ENCODE results near the gene MYL4.
"Not testable (repeated sequence)": the region's sequence is repeated elsewhere in the genome, so short reads cannot be mapped to it uniquely, and the experiment has no call there.

The MYL4 gene

GRCh38 chr17:47208744-47209488 is at the start of gene MYL4:
Gene MYL4, plus strand, starts transcription at chr17:47209348. Its CDS starts 75 bp downstream, at chr17:47209423.
- Mint-ChIP-seq H3K4me3 (no peak within 1 kb of the TSS), H3K36me3 (no peaks in the 10 kb centered on the region), H3K4me1 (peaks cover 40% of the 10 kb centered on the region), H3K27me3 (no peaks in the 10 kb centered on the region), H3K27ac (no peak within 1 kb of the TSS), H3K9me3 (no peaks in the 10 kb centered on the region)

DNA sequence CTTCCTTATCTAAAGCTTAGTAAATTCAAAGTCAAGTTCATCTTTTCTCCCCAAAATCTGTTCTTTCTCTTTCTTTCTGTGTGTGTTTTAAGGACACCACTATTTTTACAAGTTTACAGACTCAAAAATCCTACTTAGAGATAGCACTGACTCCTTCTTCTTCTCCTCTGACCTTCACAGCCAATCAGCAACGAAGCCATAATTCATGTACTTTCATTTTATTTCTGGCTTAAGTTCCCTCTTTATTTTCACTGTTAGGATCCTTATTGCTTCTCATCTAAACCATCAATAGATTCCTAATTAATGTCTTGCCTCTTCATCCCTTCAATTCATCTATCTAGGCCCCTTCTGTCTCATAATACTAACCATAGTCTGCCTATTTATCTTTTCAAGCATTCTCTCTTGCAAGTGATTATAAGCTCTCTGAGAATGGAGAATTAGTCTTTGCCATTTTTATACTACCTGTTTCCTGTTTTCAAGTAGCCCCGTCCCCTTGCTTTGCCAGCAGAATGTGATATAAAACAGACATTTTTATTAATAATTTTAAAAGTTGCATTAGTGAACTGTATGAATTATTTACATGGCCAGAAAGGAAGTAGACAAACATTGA is 47.0 kb upstream of the MYL4 start:
- H3K9me3 Mint-ChIP-seq, result no peaks in the 10 kb centered on the region
- H3K36me3 Mint-ChIP-seq, result peaks cover 8% of the 10 kb centered on the region
- no peak overlapping the region for H3K4me3 Mint-ChIP-seq
- peak overlapping the region; percentile 81 for H3K27ac Mint-ChIP-seq
- no peaks in the 10 kb centered on the region for H3K27me3 Mint-ChIP-seq
- H3K4me1 Mint-ChIP-seq, result peaks cover 18% of the 10 kb centered on the region

DNA sequence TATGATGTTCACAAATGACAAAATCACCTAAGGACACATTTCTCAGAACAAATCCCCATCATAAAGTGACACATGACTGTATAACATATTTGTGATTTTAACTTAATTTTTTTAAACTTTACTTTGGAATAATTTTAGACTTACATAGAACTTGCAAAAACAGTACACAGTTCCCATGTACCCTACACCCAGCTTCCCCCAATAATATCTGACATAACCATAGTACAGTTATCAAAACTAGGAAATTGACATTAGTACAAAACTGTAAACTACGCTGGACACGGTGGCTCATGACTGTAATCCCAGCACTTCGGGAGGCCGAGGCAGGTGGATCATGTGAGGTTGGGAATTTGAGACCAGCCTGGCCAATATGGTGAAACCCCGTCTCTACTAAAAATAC is 44.9 kb upstream of the MYL4 start:
- H3K4me3 Mint-ChIP-seq, result no peak overlapping the region
- H3K9me3 Mint-ChIP-seq, result no peaks in the 10 kb centered on the region
- H3K4me1 Mint-ChIP-seq, result peaks cover 22% of the 10 kb centered on the region
- H3K27ac Mint-ChIP-seq, result no peak overlapping the region
- no peaks in the 10 kb centered on the region for H3K27me3 Mint-ChIP-seq
- H3K36me3 Mint-ChIP-seq, result peaks cover 11% of the 10 kb centered on the region

GRCh38 chr17:47165137-47165536 is 44.0 kb upstream of the MYL4 start:
- H3K27ac Mint-ChIP-seq, result peak overlapping the region; percentile 12
- peaks cover 22% of the 10 kb centered on the region for H3K4me1 Mint-ChIP-seq
- H3K36me3 Mint-ChIP-seq, result peaks cover 11% of the 10 kb centered on the region
- H3K27me3 Mint-ChIP-seq, result no peaks in the 10 kb centered on the region
- no peak overlapping the region for H3K4me3 Mint-ChIP-seq
- no peaks in the 10 kb centered on the region for H3K9me3 Mint-ChIP-seq

DNA sequence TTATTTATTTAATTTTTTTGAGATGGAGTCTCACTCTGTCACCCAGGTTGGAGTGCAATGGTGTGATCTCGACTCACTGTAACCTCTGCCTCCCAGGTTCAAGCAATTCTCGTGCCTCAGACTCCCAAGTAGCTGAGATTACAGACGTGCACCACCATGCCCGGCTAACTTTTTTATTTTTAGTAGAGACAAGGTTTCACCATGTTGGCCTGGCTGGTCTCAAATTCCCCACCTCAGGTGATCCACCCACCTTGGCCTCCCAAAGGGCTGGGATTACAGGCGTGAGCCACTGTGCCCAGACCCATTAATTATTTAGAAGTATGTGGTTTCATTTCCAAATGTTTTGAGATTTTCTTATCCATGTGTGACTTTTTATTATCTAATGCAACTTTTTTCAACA is 42.3 kb upstream of the MYL4 start:
- not testable (repeated sequence) for H3K27ac Mint-ChIP-seq, H3K9me3 Mint-ChIP-seq, H3K4me3 Mint-ChIP-seq, H3K27me3 Mint-ChIP-seq
- Mint-ChIP-seq H3K36me3 (peaks cover 11% of the 10 kb centered on the region), H3K4me1 (peaks cover 26% of the 10 kb centered on the region)

- not testable (repeated sequence) for H3K9me3 Mint-ChIP-seq, H3K27ac Mint-ChIP-seq, H3K27me3 Mint-ChIP-seq, H3K36me3 Mint-ChIP-seq, H3K4me3 Mint-ChIP-seq
- H3K4me1 Mint-ChIP-seq, result peaks cover 24% of the 10 kb centered on the region
Observed at GRCh38 chr17:47168896-47169295, 40.3 kb upstream of the MYL4 start.

GRCh38 chr17:47170710-47171109 is 38.4 kb upstream of the MYL4 start:
- Mint-ChIP-seq H3K36me3 (peaks cover 12% of the 10 kb centered on the region), H3K4me3 (no peak overlapping the region), H3K27ac (no peak overlapping the region), H3K9me3 (no peaks in the 10 kb centered on the region), H3K4me1 (peaks cover 36% of the 10 kb centered on the region), H3K27me3 (no peaks in the 10 kb centered on the region)

DNA sequence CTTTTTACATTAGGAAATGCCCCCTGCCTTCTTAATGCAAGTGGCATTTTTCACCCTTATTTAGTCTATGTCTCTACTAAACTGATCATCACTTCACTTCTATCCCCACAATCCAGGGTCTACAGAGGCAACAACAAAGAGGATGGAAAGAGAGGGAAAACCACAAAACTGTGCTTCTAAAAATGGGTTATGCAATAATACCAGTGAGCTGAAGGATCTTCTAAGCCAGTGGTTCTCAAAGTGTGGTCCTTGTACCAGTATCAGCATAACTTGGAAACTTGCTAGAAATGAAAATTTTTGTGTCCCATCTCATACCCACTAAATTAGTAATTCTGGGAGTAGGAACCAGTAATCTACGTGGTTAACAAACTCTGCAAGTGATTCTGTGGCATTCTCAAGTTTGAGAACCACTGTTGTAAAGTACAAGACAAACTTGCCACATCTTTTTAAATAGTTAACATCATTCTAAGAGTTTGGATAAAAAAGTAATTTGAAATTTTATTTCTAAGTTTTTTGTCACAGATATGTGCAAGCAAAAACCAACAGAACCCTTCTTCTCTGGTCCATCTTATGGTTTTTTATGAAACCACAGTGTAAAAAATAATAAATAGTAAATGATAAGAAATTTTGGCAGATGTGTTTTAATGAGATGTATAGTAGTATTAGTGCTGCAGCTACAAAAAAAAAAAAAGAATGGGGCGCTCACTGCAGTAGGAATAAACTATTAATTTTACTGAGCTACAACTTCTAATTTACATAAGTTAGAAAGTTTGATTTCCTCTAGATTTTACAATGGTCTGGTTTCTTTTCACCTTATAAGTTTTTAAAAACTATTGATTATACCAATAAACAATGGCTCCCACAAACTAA is 36.2 kb upstream of the MYL4 start:
- H3K4me1 Mint-ChIP-seq, result peaks cover 45% of the 10 kb centered on the region
- no peaks in the 10 kb centered on the region for H3K27me3 Mint-ChIP-seq
- no peaks in the 10 kb centered on the region for H3K9me3 Mint-ChIP-seq
- no peak overlapping the region for H3K27ac Mint-ChIP-seq
- H3K36me3 Mint-ChIP-seq, result peaks cover 18% of the 10 kb centered on the region
- H3K4me3 Mint-ChIP-seq, result no peak overlapping the region

DNA sequence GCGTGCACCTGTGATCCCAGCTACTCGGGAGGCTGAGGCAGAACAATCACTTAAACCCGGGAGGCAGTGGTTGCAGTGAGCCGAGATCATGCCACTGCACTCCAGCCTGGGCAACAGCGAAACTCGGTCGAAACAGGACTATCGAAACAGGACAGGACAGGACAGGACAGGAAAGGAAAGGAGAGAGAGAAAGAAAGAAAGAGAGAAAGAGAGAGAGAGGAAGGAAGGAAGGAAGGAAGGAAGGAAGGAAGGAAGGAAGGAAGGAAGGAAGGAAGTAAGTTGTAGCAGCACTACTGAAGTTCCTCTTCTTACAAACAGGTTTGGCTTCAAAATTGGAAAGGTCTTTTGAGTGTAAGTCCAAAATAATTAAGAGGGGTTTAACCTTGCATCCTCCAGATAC is 34.3 kb upstream of the MYL4 start:
- not testable (repeated sequence) for H3K27ac Mint-ChIP-seq, H3K4me3 Mint-ChIP-seq, H3K9me3 Mint-ChIP-seq, H3K27me3 Mint-ChIP-seq
- peaks cover 18% of the 10 kb centered on the region for H3K36me3 Mint-ChIP-seq
- H3K4me1 Mint-ChIP-seq, result peaks cover 52% of the 10 kb centered on the region

DNA sequence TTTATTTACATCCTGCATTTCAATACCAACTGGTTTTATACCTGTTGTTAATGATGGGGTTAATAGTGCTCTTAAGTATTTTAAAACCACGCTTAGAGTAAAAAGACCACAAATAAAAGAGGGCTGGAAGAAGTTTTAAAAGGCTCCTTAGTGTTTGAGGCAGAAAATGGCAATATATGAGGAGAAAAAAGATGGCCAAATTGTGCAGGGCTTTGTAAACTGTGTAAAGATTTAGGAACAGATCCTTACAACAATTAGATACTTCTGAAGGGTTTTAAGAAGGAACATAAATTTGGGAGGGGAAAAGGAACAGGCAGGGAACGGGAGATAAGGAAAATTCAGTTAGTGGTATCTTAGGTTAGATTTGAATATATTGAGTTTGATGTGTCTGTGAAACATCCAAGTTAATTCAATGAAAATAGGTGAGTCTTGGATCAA is 32.7 kb upstream of the MYL4 start:
- Mint-ChIP-seq H3K9me3 (no peaks in the 10 kb centered on the region), H3K27me3 (no peaks in the 10 kb centered on the region), H3K4me1 (peaks cover 56% of the 10 kb centered on the region), H3K4me3 (no peak overlapping the region), H3K27ac (no peak overlapping the region), H3K36me3 (peaks cover 22% of the 10 kb centered on the region)

- no peak overlapping the region for H3K4me3 Mint-ChIP-seq
- no peak overlapping the region for H3K27ac Mint-ChIP-seq
- no peaks in the 10 kb centered on the region for H3K27me3 Mint-ChIP-seq
- H3K36me3 Mint-ChIP-seq, result peaks cover 24% of the 10 kb centered on the region
- H3K9me3 Mint-ChIP-seq, result no peaks in the 10 kb centered on the region
- H3K4me1 Mint-ChIP-seq, result peaks cover 61% of the 10 kb centered on the region
Observed at GRCh38 chr17:47177261-47177660, 31.9 kb upstream of the MYL4 start.

DNA sequence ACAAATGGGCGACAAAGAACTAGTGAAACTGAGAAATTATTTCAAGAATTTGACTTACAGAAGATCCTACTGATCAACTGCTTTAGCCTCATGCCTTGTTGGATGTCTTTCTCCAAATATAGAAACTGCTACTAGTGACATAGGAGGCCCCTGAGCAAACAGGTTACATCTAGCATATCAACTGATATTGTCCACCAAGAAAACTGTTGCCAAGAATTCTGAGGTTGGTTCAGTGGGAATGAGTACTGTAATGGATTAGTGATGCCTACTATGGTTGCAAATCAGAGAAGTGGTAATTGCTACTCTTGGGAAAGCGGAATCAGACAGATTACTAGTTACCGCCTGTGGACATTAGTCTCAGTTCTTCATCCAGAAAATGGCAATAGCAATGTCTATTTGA is 30.0 kb upstream of the MYL4 start:
- H3K4me1 Mint-ChIP-seq, result peaks cover 69% of the 10 kb centered on the region
- H3K4me3 Mint-ChIP-seq, result no peak overlapping the region
- H3K27me3 Mint-ChIP-seq, result no peaks in the 10 kb centered on the region
- H3K27ac Mint-ChIP-seq, result no peak overlapping the region
- H3K9me3 Mint-ChIP-seq, result no peaks in the 10 kb centered on the region
- H3K36me3 Mint-ChIP-seq, result peaks cover 23% of the 10 kb centered on the region

DNA sequence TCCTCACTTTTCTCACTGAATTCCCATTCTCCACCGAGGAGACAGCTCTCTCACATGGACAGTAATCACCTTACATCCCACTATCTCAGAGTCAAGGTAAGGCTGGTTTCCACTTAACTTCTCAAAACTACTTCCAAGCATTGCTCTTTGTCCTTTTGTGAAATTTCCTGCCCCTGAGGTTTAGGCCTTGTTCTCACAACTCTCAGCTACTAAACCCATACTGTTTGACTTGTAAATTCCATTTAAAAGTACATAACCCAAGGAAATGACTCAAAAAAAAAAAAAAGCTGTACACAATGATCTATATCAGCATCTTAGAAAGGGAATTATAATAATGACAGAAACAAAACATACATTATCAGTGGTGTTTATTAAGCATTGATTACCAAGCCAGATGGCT is 28.8 kb upstream of the MYL4 start:
- Mint-ChIP-seq H3K36me3 (peaks cover 20% of the 10 kb centered on the region), H3K9me3 (no peaks in the 10 kb centered on the region), H3K27ac (no peak overlapping the region), H3K4me1 (peaks cover 68% of the 10 kb centered on the region), H3K27me3 (no peaks in the 10 kb centered on the region), H3K4me3 (no peak overlapping the region)

DNA sequence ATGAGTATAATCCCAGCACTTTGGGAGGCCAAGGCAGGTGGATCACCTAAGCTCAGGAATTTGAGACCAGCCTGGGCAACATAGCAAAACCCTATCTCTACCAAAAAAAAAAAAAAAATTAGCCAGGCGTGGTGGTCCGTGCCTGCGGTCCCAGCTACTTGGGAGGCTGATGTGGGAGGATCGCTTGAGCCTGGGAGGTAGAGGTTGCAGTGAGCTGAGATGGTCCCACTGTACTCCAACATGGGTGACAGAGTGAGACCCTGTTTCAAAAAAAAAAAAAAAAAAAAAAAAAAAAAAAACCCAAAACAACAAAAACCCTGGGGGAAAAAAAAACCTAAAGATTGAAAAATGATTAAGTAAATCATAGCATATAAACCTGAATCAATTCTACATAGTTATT is 28.2 kb upstream of the MYL4 start:
- H3K27me3 Mint-ChIP-seq, H3K4me3 Mint-ChIP-seq, H3K27ac Mint-ChIP-seq, H3K9me3 Mint-ChIP-seq: not testable (repeated sequence)
- Mint-ChIP-seq H3K36me3 (peaks cover 21% of the 10 kb centered on the region), H3K4me1 (peaks cover 70% of the 10 kb centered on the region)

DNA sequence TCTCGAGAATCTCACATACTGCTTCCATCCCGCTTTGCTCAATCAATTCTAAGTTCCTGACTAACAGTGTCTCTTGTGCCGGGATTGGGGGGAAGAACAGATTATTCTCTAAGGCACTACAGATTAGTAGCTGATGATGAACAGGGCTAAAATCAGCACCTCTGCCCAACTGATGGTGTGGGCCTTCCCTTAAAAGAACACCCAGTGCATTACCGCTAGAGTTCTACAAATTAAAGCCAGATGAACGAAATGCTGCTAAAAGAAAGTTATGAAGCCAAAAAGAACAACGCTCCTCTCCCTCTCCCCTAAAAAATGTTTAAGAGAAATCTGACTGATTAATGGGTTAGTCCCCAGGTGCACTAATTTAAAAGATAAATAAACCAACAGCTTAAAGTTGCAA is 24.5 kb upstream of the MYL4 start:
- Mint-ChIP-seq H3K4me1 (peaks cover 71% of the 10 kb centered on the region), H3K9me3 (no peaks in the 10 kb centered on the region), H3K4me3 (no peak overlapping the region)

More for the DNA sequence above, 24.5 kb upstream of the MYL4 start:
- H3K27ac Mint-ChIP-seq, result no peak overlapping the region
- H3K27me3 Mint-ChIP-seq, result no peaks in the 10 kb centered on the region
- peaks cover 12% of the 10 kb centered on the region for H3K36me3 Mint-ChIP-seq
